Measurements from ENCODE around the gene GPBP1L1.
"Not testable (repeated sequence)": the region's sequence is repeated elsewhere in the genome, so short reads cannot be mapped to it uniquely, and the experiment has no call there.

The GPBP1L1 gene

GRCh38 chr1:45678489-45678888 lies 7.8 kb downstream of the GPBP1L1 start:
- DNase-seq, result no peak

- no peak for DNase-seq
These were observed 8.5 kb downstream of the GPBP1L1 start for GRCh38 chr1:45677751-45678245.

GRCh38 chr1:45676553-45676952 lies 9.8 kb downstream of the GPBP1L1 start:
- DNase-seq, result not testable (repeated sequence)

GRCh38 chr1:45674478-45674877 lies 11.9 kb downstream of the GPBP1L1 start:
- DNase-seq, result no peak

- no peak for DNase-seq
These were observed 12.4 kb downstream of the GPBP1L1 start for GRCh38 chr1:45673956-45674355.

- no peak for DNase-seq
These were observed 16.3 kb downstream of the GPBP1L1 start for GRCh38 chr1:45669859-45670655.

GRCh38 chr1:45669379-45669778 lies 17.0 kb downstream of the GPBP1L1 start:
- DNase-seq, result no peak

GRCh38 chr1:45668526-45668925 lies 17.8 kb downstream of the GPBP1L1 start:
- no peak for DNase-seq

- no peak for DNase-seq
These were observed 18.8 kb downstream of the GPBP1L1 start for GRCh38 chr1:45667321-45668111.

- DNase-seq, result no peak
These were observed 19.5 kb downstream of the GPBP1L1 start for GRCh38 chr1:45666836-45667235.

GRCh38 chr1:45660336-45660735 lies 26.0 kb downstream of the GPBP1L1 start:
- no peak for DNase-seq

- no peak for DNase-seq
These were observed 27.1 kb downstream of the GPBP1L1 start for GRCh38 chr1:45659222-45659621.

- DNase-seq, result no peak
These were observed 28.2 kb downstream of the GPBP1L1 start for GRCh38 chr1:45658171-45658570.

GRCh38 chr1:45656573-45657226 lies 29.6 kb downstream of the GPBP1L1 start:
- DNase-seq, result no peak

GRCh38 chr1:45654540-45655280 lies 31.6 kb downstream of the GPBP1L1 start:
- DNase-seq, result no peak

GRCh38 chr1:45647248-45648021 lies 38.9 kb downstream of the GPBP1L1 start:
- DNase-seq, result no peak

- no peak for DNase-seq
These were observed 41.7 kb downstream of the GPBP1L1 start for GRCh38 chr1:45644661-45645060.

- peak; percentile 23 for DNase-seq
These were observed 42.4 kb downstream of the GPBP1L1 start for GRCh38 chr1:45643978-45644377.

- DNase-seq, result peak; percentile 95
These were observed 43.0 kb downstream of the GPBP1L1 start for GRCh38 chr1:45643321-45643720.

- DNase-seq, result no peak
These were observed 46.0 kb downstream of the GPBP1L1 start for GRCh38 chr1:45640293-45640692.

- no peak for DNase-seq
These were observed 51.1 kb downstream of the GPBP1L1 start for GRCh38 chr1:45635211-45635610.

- no peak for DNase-seq
These were observed 55.9 kb downstream of the GPBP1L1 start for GRCh38 chr1:45630429-45630828.

All from NCI-H82 (cell line).